GM10248 (cell line): ENCODE results near the gene TCL1A.
"Not testable (repeated sequence)": the region's sequence is repeated elsewhere in the genome, so short reads cannot be mapped to it uniquely, and the experiment has no call there.

Source experiments
- CTCF ChIA-PET: fragments of 300-600 bp; sonication (Branson Sonifier 250); formaldehyde crosslinking; extraction: SDS; loops from one replicate; lab custom pipeline; 2021; ENCODE audit warnings: antibody characterized with exemption; lab: Yijun Ruan, JAX
- POLR2A ChIA-PET: fragments of 350-650 bp; sonication (Branson Sonifier 250); formaldehyde crosslinking; extraction: SDS; loops from one replicate; lab custom pipeline; 2020; ENCODE audit warnings: antibody characterized with exemption; lab: Yijun Ruan, JAX
- DNase-seq: peaks from one replicate; pipeline ENCODE4 v3.0.0; 2012; ENCODE audit errors: extremely low spot score
- TF ChIP-seq, protein P1 (sequence below): IDR thresholded peaks from 2 replicates; pipeline ENCODE4 v1.5.1; 2012; ENCODE audit warnings: mild to moderate bottlenecking, low read depth; ENCODE audit errors: extremely low read depth, missing control alignments, control extremely low read depth

Gene TCL1A

GRCh38 chr14:95756127-95756526 lies 42.2 kb upstream of the TCL1A start:
- TF ChIP-seq, protein P1, sequence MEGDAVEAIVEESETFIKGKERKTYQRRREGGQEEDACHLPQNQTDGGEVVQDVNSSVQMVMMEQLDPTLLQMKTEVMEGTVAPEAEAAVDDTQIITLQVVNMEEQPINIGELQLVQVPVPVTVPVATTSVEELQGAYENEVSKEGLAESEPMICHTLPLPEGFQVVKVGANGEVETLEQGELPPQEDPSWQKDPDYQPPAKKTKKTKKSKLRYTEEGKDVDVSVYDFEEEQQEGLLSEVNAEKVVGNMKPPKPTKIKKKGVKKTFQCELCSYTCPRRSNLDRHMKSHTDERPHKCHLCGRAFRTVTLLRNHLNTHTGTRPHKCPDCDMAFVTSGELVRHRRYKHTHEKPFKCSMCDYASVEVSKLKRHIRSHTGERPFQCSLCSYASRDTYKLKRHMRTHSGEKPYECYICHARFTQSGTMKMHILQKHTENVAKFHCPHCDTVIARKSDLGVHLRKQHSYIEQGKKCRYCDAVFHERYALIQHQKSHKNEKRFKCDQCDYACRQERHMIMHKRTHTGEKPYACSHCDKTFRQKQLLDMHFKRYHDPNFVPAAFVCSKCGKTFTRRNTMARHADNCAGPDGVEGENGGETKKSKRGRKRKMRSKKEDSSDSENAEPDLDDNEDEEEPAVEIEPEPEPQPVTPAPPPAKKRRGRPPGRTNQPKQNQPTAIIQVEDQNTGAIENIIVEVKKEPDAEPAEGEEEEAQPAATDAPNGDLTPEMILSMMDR, result no peak
- ChIA-PET CTCF (interaction anchor here (0.8 to 7.1 kb wide), 3 partner anchors 9 to 957 kb away, joined by 3 to 43 read pairs (median 3); no protein-coding TSS in a partner anchor), POLR2A (no interaction called here)
- DNase-seq, result no peak

- TF ChIP-seq, protein P1, result no peak
- DNase-seq, result no peak
- CTCF ChIA-PET, result interaction anchor here (0.8 kb wide), 1 partner anchor 127 kb away, joined by 3 read pairs; no protein-coding TSS in a partner anchor
- POLR2A ChIA-PET, result no interaction called here
Observed at GRCh38 chr14:95741781-95742180, 27.9 kb upstream of the TCL1A start.

DNA sequence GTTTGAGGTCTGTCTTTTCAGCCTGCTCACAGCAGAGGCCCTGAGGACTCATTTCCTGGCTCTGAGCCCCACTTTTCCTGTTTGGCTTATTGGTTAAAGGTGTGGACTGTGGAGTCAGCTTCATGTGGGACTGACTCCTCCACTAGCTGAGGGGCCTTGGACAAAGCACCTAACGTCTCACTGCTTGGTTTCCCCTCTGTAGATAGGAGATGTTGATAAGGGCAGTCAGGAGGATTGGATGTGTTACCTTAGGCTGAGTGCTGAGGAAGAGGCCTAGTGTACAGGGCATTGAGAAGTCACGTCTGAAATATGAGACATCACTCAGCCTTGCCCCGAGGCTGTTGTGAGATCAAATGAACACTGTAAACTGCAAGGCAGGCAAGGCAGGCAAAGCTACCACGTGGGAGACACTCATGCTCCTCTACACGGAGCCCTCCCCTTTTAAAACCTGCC lies 27.1 kb upstream of the TCL1A start:
- ChIA-PET POLR2A (no interaction called here), CTCF (interaction anchor here (1.1 kb wide), 1 partner anchor 25 kb away, joined by 3 read pairs; no protein-coding TSS in a partner anchor)
- TF ChIP-seq, protein P1, result no peak
- DNase-seq, result no peak

DNA sequence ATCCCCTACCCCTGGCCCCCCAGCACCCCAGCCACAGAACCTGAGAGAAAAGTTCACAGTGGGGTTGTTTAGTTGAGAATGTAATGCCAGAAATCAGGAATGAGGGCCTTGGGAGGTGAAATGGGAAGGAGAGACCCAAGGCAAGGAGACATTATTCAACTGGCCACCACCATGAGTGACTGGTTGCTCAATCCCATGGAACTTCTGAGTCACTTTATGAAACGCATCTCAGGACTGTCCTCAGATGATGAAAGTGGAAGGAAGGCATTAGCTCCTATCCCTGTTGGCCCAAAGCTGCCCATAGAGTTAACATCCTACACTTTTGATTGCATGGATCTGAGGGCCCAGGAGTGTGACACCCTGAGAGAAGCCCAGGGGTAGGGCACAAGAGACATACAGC lies 25.4 kb upstream of the TCL1A start:
- TF ChIP-seq, protein P1, result no peak
- CTCF ChIA-PET, result interaction anchor here (0.9 kb wide), 1 partner anchor 14 kb away, joined by 3 read pairs; no protein-coding TSS in a partner anchor
- POLR2A ChIA-PET, result no interaction called here
- DNase-seq, result no peak

DNA sequence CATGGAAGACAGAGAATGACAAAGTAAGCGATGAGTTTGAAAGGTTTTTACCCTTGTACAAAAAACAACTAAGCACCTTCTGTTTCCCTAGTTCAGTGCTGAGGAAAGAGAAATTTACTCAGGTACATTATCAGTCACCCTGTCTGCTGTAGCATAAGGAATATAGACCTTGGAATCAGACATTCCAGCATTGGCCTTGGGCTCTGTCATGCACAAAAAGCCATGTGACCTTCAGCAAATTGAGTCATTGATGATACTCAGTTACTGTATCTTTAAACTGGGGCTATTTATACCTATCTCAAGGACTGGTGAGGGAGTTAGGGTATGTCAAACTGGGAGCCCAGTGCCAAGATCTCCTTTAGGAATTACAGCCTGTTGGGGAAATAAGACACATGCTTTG lies 19.3 kb upstream of the TCL1A start:
- no peak for DNase-seq
- CTCF ChIA-PET, result no interaction called here
- POLR2A ChIA-PET, result no interaction called here
- TF ChIP-seq, protein P1, result no peak

- POLR2A ChIA-PET, result no interaction called here
- TF ChIP-seq, protein P1, result no peak
- DNase-seq, result no peak
- CTCF ChIA-PET, result interaction anchor here (1.2 kb wide), 1 partner anchor 44 kb away, joined by 3 read pairs; no protein-coding TSS in a partner anchor
Observed at GRCh38 chr14:95730126-95730525, 16.2 kb upstream of the TCL1A start.

- DNase-seq, POLR2A ChIA-PET: not testable (repeated sequence)
- CTCF ChIA-PET, result interaction anchor here (4.9 kb wide), 1 partner anchor 45 kb away, joined by 34 read pairs; no protein-coding TSS in a partner anchor
Observed at GRCh38 chr14:95729402-95730028, 15.6 kb upstream of the TCL1A start.
